HL-60/S4 treated with phorbol 12-myristate 13-acetate at 8.2 ng/mL for 4 days and 3 days (cell line): ENCODE results near the gene C19orf47.

Source experiments
- in situ Hi-C: fragments of 300-500 bp; cut with MboI; formaldehyde crosslinking; loops from 2 replicates; pipeline ENCODE4 v1.15.0; 2022; ENCODE audit warnings: low sequenced_read_pairs

Gene C19orf47

GRCh38 chr19:40348125-40348913 lies at the start of gene C19orf47, which contains the start of gene PLD3:
TSS of gene C19orf47 (minus strand) at chr19:40348397. CDS start at chr19:40341857, 6,540 bp downstream.
TSS of gene PLD3 (plus strand) at chr19:40348695. CDS start at chr19:40366484, 17,789 bp downstream.
- in situ Hi-C loops, result no loop called here

GRCh38 chr19:40397568-40397906 lies 49.3 kb upstream of the C19orf47 start:
- in situ Hi-C loops, result no loop called here

- in situ Hi-C loops, result no loop called here
Observed at GRCh38 chr19:40396886-40397567, 48.8 kb upstream of the C19orf47 start.

DNA sequence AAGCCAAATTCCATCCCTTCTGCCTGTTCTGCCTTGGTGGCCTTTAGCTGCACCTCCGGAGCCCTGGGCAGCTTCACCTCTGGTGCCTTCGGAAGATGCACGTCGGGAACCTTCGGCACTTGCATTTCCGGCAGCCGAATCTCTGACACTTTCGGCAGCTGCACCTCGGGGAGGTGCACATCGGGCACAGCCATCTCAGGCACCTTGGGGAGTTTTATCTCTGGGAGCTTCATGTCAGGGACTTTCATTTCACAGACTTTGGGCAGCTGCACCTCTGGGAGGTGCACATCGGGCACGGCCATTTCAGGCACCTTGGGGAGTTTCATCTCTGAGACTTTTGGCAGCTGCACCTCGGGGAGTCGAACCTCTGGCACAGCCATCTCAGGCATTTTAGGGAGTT lies 47.8 kb upstream of the C19orf47 start:
- in situ Hi-C loops, result no loop called here

DNA sequence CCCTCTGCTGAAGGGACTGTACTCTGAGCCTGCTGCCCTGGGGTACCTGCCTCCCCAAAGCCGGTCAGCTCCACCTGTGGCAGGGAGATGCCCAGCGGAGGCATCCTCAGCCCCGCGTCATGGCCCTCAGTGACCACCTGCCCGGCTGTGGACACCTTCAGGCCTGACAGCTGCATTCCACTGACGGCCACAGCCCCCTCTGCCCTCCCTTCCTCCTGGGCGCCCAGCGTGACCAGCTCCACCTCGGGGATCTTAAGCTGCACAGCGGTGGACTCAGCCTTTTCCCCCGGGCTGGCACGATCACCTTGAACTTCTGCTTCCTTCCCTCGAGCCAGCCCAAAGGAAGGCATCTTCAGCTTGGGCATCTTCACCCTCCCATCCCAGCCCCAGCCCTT lies 46.6 kb upstream of the C19orf47 start:
- in situ Hi-C loops, result no loop called here

DNA sequence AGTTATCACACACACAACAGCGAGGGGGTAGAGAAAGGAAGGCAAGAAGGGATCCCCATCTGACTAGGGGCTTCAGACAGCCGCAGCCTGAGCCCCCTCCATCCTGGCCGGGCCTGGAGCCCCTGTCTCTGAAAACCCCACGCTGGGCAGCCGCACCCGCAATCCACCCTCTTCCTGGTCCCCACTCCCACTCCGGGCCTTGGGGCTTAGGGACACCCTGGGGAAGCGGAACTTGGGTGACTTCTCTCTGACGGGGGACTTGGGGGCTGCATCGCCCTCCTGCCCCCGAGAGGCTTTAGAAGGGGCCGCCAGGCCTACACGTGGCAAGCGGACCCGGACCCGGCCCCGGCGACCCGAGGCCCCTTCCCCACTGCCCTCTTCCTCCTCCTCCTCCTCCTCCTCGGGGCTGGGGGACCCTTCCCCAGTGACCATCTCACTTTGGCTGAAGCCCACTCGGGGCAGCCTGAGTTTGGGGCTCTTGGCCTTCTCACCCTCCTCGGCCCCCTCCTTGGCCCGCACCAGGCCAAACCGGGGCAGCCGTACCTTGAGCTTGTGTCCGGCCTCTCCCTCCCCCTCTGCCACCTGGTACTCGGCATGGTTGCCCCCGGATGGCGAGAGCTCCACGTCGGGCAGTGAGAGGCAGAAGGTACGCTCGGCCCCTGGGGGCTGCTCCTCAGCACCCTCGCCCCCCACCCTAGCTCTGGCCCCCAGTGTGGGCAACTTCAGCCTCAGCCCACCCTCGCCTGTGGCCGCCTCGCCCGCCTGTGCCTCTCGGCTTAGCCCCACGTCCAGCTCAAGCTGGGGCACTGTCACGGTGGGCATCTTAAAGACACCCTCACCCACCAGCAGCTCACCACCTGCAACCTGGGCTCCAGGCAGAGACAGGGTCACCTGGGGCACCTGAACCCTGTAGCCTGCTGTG lies 46.0 kb upstream of the C19orf47 start:
- in situ Hi-C loops, result no loop called here

DNA sequence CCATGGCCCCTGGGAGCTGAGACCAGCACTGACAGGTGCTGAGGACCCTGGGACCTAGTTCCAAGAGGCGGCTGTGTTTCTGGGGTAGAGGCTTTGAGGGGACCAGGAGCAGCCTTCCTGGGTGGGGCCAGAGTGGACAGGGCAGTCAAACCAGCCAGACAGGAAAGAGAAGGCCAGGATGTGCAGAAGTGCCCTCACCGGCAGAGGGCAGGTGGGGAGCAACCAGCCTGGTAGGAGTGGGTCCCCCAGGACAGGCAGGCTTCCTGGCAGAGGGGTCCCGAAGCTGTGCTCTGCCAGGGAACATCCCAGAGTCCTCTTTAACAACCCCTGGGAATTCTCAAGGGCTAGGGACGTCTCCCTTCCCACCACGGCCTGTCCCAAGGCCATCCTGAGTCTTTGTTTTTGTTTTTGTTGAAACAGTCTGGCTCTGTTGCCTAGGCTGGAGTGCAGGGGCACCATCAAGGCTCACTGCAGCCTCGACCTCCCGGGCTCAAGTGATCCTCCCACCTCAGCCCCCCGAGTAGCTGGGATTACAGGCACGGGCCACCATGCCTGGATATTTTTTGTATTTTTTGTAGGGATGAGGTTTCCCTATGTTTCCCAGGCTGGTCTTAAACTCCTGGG lies 44.8 kb upstream of the C19orf47 start:
- in situ Hi-C loops, result no loop called here

DNA sequence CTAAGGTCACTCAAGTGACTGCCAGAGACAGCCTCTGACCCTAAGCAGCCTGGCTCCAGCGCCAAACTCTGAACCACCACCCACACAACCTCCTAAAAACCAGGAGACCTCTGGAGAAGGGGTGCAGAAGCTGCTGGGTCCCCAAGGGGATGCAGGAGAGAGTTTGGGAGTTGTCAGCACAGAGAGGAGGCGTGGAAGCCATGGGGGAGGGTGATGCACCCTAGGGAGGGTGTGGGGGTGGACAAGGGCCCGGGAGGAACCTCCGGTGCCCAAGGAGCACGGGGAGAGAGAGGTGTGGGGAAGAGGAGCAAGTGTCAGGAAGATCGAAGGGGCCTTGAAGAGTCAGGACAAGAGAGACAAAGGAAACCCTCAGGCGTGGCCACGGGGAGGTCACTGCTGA lies 43.9 kb upstream of the C19orf47 start:
- in situ Hi-C loops, result no loop called here

- in situ Hi-C loops, result no loop called here
Observed at GRCh38 chr19:40390084-40390742, 42.0 kb upstream of the C19orf47 start, which contains the start of gene HIPK4. TSS of gene HIPK4 (minus strand) at chr19:40390181. CDS start at chr19:40389902, 279 bp downstream.

- in situ Hi-C loops, result no loop called here
Observed at GRCh38 chr19:40389404-40390083, 41.3 kb upstream of the C19orf47 start.

GRCh38 chr19:40388481-40388880 lies 40.3 kb upstream of the C19orf47 start:
- in situ Hi-C loops, result no loop called here

- in situ Hi-C loops, result no loop called here
Observed at GRCh38 chr19:40387155-40387554, 39.0 kb upstream of the C19orf47 start.

- in situ Hi-C loops, result no loop called here
Observed at GRCh38 chr19:40383668-40384248, 35.6 kb upstream of the C19orf47 start.

DNA sequence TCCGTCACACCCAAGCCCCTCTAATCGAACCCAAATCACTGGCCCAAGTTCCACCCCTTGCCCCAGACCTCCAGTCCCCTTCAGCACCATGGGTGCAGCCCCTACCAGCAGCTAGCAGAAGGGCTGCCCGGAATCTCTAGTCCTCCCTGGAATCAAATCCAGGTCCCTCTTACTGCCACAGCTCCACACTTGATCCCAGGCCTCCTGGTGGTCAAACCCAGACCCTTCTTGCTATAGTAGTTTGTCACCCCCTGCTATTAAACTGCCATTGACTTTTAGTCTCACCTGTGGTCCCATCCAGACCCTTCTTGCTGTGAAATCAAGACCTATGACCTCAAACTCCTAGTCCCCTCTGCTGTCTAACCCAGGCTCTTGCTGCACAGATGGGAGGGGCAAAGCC lies 33.1 kb upstream of the C19orf47 start:
- in situ Hi-C loops, result no loop called here

GRCh38 chr19:40380199-40381037 lies 32.2 kb upstream of the C19orf47 start:
- in situ Hi-C loops, result no loop called here

GRCh38 chr19:40379446-40380198 lies 31.4 kb upstream of the C19orf47 start:
- in situ Hi-C loops, result no loop called here

DNA sequence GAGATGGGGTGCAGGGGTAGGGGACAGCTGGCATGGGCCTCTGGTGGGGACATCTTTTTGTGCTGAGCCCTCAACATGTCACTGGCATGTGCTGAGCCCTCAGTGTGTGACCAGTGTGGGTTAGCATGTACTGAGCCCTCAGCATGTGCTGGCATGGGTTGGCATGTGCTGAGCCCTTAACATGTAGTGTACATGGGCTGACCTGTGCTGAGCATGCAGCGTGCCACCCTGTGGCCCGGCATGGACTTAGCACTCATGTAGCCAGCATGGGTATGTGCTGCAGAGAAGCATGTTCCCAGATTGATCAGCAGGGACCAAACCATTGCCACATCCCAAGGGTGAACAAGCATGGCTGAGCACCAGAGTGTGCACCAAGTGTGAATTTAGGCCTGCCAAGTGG lies 30.3 kb upstream of the C19orf47 start:
- in situ Hi-C loops, result no loop called here
